Stimulated activated CD4-positive, alpha-beta T cell treated with anti-CD3 and anti-CD28 coated beads, Interleukin-15, amount 100 ng/mL, for 1 hour (primary cell): ENCODE data around the gene JUNB.
"Not testable (repeated sequence)": the region's sequence is repeated elsewhere in the genome, so short reads cannot be mapped to it uniquely, and the experiment has no call there.

Experiments
- DNase-seq, 2 donors: peaks; one replicate each; pipeline ENCODE4 v3.0.0-alpha.2; 2020; ENCODE audit warnings: low read depth in 1 of 2, low spot score in 1 of 2

The JUNB gene

DNA sequence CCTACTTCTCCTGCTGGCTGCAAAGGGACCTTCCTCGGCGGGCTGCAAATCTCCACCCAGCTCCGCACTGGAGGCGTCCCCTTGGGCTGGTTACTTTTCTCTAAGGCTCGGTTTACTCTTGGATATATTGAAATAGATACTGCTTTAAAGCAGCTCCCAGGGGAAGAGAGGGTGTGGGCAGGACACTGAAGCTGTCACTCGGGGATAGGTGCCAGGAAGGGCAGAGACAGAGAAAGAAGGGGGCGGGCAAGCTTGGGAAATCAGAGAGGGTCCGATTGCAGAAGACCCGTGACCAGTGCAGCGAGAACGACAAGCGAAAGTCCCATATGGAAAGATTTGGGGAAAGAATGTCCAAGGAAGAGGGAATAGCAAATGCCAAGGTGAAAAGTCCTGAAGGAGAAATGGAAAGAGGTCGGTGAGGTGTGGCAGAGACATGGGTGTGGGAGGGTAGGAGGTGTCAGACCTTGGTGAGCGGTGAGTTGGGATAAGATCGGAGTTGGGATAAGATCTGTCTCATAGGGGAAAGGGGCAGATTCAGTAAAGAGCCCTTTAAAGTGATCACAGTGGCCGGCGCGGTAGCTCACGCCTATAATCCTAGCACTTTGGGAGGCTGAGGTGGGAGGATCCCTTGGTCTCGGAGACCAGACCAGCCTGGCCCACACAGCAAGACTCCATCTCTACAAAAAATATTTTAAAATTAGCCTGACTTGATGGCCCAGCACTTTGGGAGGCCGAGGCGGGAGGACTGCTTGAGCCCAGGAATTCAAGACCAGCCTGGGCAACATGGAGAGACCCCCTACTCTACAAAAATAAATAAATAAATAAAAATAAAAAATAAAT, 11.2 kb downstream of the JUNB start:
- no peak for DNase-seq

DNA sequence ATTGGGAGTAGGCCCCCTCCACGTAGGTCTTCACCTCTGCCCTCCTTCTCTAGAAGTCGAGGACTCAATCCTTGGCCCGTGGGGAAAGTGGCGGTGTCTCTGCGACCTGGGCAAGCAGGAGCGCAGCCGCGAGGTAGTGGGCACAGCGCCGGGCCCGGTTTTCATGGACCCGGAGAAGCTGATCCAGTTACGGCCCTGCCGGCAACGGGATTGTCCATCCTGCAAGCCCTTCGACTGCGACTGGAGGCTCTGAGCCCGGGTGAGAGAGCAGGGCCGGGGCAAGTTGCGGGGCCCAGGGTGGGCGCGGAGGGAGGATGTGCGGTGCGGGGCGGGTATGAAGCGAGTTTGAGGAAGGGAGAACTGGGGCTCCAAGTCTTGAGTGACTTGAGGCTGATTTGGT, 12.8 kb downstream of the JUNB start:
- DNase-seq: no peak

DNA sequence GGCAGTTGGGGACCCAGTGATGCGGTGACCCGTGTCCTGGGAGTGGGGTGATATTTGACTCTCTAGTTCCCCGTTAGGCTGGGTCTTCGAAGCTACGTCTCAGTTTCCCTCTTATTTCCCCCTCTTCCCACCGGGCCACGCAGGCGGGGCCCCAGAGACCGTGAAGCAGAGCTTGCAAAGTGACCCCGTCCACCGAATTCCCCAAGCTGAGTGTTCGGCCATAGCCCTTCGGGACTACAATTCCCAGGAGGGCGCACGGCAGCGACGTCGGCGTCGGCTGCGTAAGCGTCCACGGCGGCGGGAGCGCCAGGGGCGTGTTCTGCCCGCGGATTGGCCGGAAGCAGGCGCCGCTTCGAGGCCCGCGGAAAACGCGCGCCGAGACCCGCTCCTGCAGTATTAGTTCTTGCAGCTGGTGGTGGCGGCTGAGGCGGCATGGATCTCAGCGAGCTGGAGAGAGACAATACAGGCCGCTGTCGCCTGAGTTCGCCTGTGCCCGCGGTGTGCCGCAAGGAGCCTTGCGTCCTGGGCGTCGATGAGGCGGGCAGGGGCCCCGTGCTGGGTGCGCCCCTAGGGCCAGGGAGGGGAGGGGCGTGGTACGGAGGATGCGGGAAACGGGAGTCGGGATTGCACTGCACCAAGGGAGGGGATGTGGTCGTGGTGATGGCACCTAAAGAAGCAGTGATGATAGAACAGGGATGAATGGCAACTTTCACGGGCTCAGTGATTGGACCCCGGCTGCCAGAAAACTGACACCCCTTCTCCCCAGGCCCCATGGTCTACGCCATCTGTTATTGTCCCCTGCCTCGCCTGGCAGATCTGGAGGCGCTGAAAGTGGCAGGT, 15.2 kb downstream of the JUNB start, which contains the start of gene RNASEH2A:
Gene RNASEH2A, plus strand, starts transcription at position 343 of the 840 bp plus-strand sequence. Its CDS starts 90 bp downstream, at position 433.
- peak; percentile 75 to 84 for DNase-seq

DNA sequence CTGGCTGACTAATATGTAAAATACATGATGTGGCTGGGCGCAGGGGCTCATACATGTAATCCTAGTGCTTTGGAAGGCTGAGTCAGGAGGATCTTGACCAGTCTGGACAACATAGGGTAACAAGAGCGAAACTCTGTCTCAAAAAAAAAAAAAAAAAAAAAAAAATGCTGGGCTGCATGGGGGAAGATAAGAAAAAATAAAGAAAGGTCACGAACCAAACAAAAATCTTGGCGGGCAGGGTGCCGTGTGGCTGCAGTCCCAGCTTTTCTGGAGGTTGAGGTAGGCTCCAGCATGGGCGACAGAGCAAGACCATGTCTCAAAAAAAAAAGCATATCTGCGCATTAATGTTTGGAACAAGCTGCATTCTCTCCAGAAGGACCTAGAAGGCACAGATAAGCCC, 23.8 kb downstream of the JUNB start:
- no peak for DNase-seq

DNA sequence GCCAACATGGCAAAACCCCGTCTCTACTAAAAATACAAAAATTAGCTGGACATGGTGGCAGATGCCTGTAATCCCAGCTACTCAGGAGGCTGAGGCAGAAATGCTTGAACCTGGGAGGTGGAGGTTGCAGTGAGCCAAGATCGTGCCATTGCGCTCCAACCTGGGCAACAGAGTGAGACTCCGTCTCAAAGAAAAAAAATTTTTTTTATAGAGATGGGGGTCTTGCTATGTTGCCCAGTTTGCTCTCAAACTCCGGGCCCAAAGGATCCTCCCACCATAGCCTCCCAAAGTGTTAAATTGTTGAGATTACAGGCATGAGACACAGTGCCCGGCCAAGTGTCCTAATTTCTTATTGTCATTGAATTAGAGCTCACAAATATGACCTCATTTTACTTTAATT, 25.9 kb downstream of the JUNB start:
- not testable (repeated sequence) for DNase-seq

DNA sequence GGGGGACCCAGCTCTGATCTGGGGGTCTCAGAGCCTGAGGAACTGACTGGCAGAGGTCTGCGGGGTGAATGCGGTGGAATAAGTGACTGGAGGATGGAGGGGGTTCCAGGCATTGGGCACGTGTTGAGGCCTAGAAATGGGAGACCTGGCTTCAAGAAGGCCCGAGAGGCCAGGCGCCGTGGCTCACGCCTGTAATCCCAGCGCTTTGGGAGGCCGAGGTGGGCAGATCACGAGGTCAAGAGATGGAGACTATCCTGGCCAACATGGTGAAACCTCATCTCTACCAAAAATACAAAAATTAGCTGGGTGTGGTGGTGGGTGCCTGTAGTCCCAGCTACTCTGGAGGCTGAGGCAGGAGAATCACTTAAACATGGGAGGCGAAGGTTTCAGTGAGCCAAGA, 26.5 kb downstream of the JUNB start:
- not testable (repeated sequence) for DNase-seq

DNA sequence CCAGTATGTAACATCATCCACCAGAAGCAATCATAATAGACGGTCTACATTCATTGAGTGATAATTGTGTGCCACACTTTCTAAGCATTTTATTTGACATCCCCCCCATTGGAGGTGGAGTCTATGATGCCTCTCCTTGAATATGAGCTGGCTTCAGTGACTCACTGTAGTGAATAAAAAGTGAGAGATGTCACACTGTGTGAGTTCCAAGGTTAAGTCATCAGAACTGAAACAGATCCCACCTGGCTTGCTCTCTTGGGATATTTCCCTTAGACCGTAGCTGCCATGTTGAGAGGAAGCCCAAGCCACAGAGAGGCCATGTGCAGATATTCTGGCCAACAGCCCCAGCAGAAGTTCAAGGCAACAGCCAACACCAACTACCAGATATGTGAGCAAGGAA, 30.5 kb downstream of the JUNB start:
- no peak for DNase-seq

DNA sequence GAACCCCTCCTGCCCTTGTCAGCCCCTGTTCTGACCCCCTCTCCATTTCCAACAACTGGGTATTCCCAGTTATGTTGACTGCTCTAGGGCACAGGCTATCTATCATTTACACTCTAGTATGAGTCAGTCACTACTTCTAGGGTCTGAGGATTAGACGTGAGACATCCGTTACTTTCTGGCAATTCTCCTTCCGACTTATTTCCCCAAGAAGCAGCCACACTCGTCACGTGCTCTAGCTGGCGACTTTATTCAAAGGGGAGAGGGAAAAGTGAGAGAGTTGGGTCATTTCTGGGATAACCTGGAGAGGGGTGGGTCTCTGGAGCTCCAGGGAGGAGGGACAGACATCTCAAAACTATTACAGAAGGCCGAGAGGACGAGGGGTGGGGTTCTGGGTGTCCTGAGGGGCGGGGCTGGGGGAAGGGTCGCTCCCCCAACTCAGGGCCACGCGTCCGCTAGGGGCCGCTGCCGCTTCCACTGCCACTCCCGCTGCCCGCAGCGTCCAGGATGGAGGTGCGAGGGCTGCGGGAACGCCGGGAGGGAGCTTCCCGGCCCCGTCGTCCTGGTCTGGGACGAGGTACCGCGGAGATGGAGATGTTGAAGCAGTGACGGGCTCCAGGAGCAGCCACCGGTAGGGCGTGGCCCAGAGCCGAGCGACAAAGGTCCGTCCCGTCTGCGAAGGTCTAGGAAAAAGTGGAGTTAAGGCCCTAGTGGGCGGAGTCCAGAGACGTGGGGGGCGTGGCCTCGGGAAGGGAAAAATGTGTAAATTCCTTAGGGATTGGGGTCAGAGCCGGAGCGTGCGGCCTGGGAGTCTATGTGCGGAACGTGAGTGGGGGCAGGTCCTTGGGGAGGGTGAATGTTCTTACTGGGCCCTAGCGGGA, 34.2 kb downstream of the JUNB start:
- DNase-seq: no peak

DNA sequence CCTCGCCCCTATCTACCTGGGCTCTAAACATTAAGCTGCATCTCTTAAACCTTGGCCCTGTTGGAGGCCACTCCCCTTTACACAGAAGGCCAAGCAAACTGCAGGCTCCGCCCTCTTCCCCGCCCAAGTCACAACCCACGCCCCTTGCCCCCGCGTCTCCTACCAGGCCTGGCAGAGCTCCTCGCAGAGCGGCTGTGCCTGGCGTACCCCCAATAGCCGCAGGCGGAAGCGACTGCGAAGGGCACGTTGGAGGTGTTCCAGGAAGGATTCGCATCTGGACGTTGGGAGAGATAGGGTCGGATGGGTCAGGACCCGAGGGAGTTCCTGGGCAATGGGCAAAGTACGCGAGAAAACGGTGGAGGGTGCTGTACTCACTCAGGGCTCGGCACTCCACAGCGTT, 37.2 kb downstream of the JUNB start:
- DNase-seq: peak in 1 of 2 donors; percentile 24

DNA sequence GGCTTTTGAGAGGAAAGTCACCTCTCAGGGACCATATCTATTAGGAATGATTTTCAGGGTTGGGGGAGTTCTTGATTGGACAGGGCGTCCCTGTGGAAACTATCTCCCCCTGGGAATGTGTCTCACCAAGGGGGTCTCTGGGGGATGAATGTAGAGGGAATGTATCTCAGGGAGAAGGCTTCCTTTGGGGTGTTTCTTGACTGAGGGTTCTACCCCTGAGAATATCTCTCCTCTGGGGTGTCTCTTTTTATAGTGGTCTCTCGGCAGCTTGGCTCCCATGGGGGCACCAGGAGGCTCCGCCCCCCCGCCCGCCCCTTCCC, 42.1 kb downstream of the JUNB start:
- DNase-seq: no peak

DNA sequence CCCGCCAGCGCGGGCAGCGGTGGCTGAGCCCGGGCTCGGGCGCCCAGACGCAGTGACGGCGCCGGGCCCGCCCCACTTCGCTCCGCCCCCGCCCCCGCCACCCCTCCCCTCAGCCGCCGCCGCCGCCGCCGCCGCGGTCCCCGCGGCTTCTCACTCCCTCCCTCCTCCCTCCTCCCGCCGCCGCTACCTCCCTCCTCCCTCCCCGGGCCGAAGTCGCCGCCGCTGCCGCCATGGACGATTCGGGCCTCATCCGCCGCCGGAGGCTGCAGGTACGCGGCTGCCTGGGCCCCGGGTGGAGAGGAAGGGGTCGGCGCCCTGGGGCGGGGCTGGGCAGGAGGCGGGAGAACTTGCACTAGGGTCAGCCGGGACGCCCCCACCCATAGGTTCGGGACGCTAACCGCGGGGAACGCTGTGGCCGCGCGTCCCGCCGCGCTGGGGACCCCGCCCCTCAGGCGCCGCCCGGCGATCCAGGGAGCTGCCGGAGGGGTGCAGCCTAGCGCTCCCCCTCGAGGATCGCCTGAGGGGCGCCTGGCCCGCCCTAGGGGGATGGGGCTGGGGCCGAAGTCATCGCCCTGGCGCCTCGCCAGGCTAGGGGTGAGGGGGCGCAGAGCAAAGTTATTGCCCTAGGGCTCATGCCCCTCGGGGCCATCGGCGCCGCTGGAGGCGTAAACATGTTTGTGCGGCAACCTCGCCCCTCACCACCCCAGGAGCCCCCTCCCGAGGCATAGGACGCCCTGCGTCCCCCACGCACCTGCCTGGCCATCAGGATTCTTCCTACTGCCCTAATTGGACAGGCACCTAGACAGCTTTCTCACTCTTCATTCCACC, 42.7 kb downstream of the JUNB start:
- peak in 1 of 2 donors; percentile 28 for DNase-seq

DNA sequence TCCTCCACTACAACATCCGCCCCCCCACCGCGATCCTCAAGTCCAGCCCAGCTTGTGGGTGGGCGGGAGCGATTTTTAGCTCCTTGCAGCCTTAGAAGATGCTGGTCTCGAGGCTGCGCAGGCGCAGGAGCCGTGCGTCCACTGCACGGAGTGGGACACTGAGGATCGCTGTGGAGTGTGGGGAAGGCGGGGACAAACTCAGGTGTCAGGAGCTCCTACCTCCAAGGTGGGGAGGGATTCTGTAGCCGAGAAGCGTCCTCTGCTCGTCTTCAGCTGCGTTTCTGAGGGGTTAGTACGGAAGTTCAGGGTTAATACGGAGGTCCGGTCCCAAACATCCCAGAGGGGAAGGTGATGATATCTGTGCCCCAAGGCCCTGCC, 43.3 kb downstream of the JUNB start, which contains the start of gene RTBDN:
Gene RTBDN, minus strand, starts transcription at position 14 of the 378 bp plus-strand sequence. CDS start 4,600 bp downstream, outside the sequence.
- DNase-seq: no peak

DNA sequence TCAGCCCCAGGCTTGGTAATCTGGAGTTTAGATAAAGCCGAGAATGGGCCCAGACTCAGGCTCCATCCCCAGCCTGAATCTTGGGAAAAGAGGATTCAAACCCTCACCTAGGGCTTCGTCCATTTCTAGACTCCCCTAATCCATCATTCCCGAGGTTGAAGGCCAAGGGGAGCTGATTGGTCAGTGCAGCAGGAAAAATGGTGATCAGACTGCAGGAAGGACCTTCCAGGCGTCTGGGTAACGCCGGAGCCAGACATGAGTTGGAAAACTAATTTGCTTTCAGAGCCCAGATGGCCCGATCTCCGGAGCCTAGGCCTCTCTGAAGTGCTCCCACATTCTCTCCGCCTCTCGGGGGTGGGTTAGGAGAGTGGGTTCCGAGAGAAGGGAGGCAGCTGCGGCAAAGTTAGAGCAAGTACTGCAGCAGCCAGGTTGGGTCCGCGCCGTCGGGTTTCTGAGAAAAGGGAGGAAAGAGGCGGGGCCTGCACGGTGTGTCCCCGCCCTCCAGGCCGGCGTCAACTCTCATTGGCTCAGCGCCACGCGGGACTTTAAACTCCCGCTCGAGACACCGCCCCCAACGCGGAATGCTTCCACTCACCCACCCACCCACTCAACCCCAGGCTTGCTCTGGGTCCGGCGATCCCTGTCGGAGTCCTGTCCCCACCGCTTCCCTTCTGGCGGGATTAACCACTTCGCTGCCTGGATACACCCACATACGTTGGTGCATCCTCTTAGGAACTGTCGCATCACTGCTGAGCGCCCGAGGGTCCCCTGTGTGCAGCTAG, 43.9 kb downstream of the JUNB start:
- no peak for DNase-seq

DNA sequence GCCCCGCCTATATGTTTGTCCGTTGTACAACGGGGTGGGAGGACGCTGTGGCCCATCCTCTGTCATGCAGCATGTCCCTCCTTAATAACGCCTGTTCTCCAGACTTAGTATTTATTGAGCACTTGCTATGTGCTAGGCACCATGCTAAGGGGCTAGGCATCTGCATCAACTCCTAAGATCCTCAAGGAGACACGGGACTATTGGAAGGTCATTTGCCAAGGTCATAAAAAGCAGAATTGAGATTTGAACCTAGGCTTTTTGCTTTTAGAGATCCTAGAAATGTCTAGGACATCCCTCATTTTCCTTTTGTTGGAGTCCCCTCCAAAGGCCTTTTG, 45.2 kb downstream of the JUNB start:
- DNase-seq: no peak

DNA sequence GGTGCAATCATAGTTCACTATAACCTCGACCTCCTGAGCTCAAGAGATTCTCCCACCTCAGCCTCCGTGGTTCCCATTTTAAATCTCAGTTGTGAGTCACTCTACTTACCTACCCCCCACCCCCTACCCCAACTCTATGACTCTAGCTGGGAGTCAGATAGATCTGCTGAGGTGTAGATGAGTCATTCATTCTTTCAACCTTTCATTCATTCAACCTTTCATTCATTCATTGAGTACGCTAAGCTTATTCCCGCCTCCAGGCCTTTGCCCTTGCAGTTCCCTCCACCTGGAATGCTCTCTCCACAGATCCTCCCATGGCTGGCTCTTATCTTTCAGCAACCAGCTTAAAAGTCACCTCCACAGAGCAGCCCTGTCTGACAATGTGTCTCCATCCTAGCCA, 45.9 kb downstream of the JUNB start:
- DNase-seq: no peak

DNA sequence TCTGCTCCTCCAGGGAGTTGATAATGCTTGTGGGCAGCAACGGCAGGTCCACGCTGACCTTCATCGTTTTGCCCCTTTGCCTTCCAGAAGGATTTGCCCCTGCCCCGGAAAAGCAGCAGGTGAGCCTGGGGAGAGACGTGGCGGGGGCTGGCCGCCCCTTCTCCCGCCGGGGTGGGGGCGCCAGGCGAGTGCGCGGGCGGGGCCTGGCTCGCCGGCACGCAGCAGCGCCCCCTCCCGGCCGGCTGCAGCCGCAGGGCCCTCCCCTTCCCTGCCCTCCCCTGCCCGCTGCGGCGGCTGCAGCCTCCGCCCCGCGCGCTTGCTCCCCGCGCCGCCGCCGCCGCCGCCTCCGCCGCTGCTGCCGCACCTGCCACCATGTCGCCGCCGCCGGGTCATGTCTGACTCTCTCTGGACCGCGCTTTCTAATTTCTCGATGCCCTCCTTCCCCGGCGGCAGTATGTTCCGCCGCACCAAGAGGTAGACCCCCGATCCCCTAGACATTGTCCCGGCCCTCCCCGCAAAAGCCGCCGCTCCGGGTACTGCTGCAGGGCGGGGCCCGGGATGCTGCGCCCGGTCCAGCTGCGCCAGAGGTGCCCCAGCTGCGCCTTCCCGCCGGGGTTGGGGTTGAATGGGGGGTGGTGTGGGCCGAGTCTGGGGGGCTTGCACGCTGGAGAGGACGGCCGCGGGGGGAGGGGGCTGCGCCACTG, 47.0 kb downstream of the JUNB start, which contains the start of gene MAST1:
Gene MAST1, plus strand, starts transcription at position 334 of the 704 bp plus-strand sequence. Its CDS starts 58 bp downstream, at position 392.
- peak in 1 of 2 donors; percentile 49 for DNase-seq

DNA sequence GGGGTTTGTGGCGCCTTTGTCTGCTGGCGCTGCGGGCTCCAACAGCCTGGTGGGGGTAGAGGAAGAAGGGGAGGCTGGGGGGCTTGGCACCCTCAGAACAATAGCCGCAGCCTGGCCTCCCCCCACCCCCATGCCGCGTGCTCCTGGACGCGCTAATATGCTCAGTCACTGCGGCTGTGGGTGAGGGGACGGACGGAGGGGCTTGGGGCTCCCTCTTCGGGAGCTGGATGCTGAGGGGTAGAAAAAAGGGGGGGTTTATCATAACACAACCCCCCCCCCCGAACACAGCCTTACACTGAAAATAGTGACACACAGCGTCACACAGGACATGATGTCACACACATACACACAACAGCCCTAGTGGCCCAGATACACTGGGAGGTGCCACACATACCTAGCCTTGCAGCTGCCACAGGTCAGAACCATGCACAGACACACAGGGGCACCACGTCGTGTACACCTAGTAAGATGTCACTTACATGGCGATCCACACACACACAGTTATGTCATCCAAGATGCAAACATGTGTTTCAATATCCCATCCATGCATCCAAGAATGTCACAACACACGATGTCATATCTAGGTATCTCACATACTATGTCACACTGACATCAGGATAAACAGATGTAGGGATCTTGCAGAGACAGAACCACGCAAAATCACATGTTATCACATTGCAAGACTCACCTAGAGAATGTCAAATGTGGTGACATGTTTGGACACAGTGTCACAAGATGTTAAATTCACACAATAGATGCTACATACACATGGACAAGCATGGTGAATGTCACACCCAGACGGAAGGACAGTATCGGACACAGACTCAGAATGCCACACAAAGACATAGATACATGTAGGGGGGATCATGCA, 47.8 kb downstream of the JUNB start:
- DNase-seq: no peak
